Measurements from ENCODE around the gene SUGP2. TPM values are rescaled to one million over a fixed set of nuclear protein-coding genes. Genes with fewer than 3 reads are reported as not detected.

The SUGP2 gene
- total and polyA plus RNA-seq, 2 experiments from 2014 or later: 102 to 109 TPM

DNA sequence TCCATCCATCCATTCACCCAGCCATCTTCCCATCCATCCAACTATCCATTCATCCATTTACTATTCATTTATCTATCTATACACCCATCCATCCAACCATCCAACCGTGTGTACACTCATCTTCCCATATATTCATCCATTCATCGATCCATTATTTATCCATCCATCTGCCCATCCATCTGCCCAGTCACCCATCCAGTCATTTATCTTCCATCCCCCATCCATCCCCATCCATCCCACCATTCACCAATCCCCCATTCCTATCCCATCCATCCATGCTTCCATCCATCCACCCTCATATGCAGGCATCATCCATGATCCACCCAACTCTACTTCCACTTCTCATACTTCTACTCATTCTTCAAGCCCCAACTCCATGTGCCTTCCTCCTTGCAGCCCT, 78.3 kb downstream of the SUGP2 start:
- no peak overlapping the region for H3K4me2 ChIP-seq
- no peak for TF ChIP-seq EZH2phosphoT487 (IDR thresholded peaks at IDR 0.05; ENCODE audit: unreplicated experiment)
- TF ChIP-seq, protein P1, sequence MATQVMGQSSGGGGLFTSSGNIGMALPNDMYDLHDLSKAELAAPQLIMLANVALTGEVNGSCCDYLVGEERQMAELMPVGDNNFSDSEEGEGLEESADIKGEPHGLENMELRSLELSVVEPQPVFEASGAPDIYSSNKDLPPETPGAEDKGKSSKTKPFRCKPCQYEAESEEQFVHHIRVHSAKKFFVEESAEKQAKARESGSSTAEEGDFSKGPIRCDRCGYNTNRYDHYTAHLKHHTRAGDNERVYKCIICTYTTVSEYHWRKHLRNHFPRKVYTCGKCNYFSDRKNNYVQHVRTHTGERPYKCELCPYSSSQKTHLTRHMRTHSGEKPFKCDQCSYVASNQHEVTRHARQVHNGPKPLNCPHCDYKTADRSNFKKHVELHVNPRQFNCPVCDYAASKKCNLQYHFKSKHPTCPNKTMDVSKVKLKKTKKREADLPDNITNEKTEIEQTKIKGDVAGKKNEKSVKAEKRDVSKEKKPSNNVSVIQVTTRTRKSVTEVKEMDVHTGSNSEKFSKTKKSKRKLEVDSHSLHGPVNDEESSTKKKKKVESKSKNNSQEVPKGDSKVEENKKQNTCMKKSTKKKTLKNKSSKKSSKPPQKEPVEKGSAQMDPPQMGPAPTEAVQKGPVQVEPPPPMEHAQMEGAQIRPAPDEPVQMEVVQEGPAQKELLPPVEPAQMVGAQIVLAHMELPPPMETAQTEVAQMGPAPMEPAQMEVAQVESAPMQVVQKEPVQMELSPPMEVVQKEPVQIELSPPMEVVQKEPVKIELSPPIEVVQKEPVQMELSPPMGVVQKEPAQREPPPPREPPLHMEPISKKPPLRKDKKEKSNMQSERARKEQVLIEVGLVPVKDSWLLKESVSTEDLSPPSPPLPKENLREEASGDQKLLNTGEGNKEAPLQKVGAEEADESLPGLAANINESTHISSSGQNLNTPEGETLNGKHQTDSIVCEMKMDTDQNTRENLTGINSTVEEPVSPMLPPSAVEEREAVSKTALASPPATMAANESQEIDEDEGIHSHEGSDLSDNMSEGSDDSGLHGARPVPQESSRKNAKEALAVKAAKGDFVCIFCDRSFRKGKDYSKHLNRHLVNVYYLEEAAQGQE (IDR thresholded peaks at IDR 0.05; ENCODE audit: unreplicated experiment): no peak
- TF ChIP-seq, protein P2, sequence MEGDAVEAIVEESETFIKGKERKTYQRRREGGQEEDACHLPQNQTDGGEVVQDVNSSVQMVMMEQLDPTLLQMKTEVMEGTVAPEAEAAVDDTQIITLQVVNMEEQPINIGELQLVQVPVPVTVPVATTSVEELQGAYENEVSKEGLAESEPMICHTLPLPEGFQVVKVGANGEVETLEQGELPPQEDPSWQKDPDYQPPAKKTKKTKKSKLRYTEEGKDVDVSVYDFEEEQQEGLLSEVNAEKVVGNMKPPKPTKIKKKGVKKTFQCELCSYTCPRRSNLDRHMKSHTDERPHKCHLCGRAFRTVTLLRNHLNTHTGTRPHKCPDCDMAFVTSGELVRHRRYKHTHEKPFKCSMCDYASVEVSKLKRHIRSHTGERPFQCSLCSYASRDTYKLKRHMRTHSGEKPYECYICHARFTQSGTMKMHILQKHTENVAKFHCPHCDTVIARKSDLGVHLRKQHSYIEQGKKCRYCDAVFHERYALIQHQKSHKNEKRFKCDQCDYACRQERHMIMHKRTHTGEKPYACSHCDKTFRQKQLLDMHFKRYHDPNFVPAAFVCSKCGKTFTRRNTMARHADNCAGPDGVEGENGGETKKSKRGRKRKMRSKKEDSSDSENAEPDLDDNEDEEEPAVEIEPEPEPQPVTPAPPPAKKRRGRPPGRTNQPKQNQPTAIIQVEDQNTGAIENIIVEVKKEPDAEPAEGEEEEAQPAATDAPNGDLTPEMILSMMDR (conservative IDR thresholded peaks at IDR 0.05; ENCODE audit: low read depth in 2 of 2): no peak
- TF ChIP-seq POLR2AphosphoS5 (IDR thresholded peaks at IDR 0.05; ENCODE audit: low read depth): no peak
- no peak for TF ChIP-seq ZNF331 (CRISPR knock-in tag; IDR thresholded peaks at IDR 0.05; ENCODE audit: low read depth)
- no peak for TF ChIP-seq NANOG (IDR thresholded peaks at IDR 0.05; ENCODE audit: borderline replicate concordance)
- no peak for TF ChIP-seq EZH2 (IDR thresholded peaks at IDR 0.05; ENCODE audit: low read depth, unreplicated experiment)
- no peak for TF ChIP-seq ZNF114 (CRISPR knock-in tag; IDR thresholded peaks at IDR 0.05)
- no peak for TF ChIP-seq STAT1 (IDR thresholded peaks at IDR 0.05; ENCODE audit: unreplicated experiment)
- TF ChIP-seq ZNF462 (CRISPR knock-in tag; IDR thresholded peaks at IDR 0.05): no peak
- no peak for TF ChIP-seq JUNB (IDR thresholded peaks at IDR 0.05; ENCODE audit: unreplicated experiment)
- no peaks in the 10 kb centered on the region for H4K20me1 ChIP-seq (replicated peaks; ENCODE audit: insufficient read depth)
- H3K4me1 ChIP-seq (ENCODE audit: insufficient read depth): no peaks in the 10 kb centered on the region
- peaks cover 4% of the 10 kb centered on the region; the same call in 1 of the 3 replicates for H3K9me3 Mint-ChIP-seq
- no peaks in the 10 kb centered on the region for H3K79me2 ChIP-seq (replicated peaks; ENCODE audit: insufficient read depth)
- H3K27me3 ChIP-seq (ENCODE audit: insufficient read depth): no peaks in the 10 kb centered on the region
- no peaks in the 10 kb centered on the region for H3K36me3 ChIP-seq (ENCODE audit: insufficient read depth)
- no peak overlapping the region for H2AFZ ChIP-seq
- ATAC-seq (no peak), DNase-seq (ENCODE audit: low spot score) (no peak)
- no peak overlapping the region for H3K27ac Mint-ChIP-seq
- H3K36me3 Mint-ChIP-seq (ENCODE audit: low read depth): peaks cover 3% of the 10 kb centered on the region; the same call in 1 of the 3 replicates
- H3K27me3 Mint-ChIP-seq (ENCODE audit: insufficient read depth, low read depth, poor library complexity): peaks cover 6% of the 10 kb centered on the region
- no peaks in the 10 kb centered on the region for H3F3A ChIP-seq (replicated peaks; ENCODE audit: low read depth)
- no peaks in the 10 kb centered on the region for H3K9me2 ChIP-seq (ENCODE audit: insufficient read depth)
- no peak overlapping the region for H3K27ac ChIP-seq (ENCODE audit: low read depth)
- no peaks in the 10 kb centered on the region for H3K4me1 Mint-ChIP-seq
- H3K4me3 Mint-ChIP-seq: no peak overlapping the region
- no peak overlapping the region for H3K4me3 ChIP-seq

Data from GM23338 (cell line).